Measurements from ENCODE around the gene SMLR1.

GRCh38 chr6:130815200-130816071 is 11.8 kb upstream of the SMLR1 start:
- TF ChIP-seq, protein P1, sequence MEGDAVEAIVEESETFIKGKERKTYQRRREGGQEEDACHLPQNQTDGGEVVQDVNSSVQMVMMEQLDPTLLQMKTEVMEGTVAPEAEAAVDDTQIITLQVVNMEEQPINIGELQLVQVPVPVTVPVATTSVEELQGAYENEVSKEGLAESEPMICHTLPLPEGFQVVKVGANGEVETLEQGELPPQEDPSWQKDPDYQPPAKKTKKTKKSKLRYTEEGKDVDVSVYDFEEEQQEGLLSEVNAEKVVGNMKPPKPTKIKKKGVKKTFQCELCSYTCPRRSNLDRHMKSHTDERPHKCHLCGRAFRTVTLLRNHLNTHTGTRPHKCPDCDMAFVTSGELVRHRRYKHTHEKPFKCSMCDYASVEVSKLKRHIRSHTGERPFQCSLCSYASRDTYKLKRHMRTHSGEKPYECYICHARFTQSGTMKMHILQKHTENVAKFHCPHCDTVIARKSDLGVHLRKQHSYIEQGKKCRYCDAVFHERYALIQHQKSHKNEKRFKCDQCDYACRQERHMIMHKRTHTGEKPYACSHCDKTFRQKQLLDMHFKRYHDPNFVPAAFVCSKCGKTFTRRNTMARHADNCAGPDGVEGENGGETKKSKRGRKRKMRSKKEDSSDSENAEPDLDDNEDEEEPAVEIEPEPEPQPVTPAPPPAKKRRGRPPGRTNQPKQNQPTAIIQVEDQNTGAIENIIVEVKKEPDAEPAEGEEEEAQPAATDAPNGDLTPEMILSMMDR (IDR thresholded peaks at IDR 0.05): no peak
- TF ChIP-seq POLR2AphosphoS5 (IDR thresholded peaks at IDR 0.05): no peak
- TF ChIP-seq EP300 (IDR thresholded peaks at IDR 0.05): no peak
- no peak for TF ChIP-seq POLR2A (IDR thresholded peaks at IDR 0.05)
